ENCODE data around the gene TDG.

Gene TDG

DNA sequence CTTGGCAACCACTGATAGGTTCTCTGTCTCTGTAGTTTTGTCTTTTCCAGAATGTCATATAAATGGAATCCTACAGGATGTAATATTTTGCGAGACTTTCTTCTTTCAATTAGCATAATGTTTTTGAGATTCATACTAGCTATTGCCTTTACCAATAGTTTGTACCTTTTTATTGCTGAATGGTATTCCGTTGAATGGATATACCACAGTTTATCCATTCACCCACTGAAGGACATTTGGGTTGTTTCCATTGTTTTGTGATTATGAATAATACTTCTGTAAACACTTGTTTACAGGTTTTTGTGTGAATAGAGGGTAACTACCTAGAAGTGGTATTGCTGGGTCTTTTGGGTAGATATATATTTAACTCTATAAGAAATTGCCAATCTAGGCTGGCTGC, 58.0 kb downstream of the TDG start:
- no peak for TF ChIP-seq GATA3 (IDR thresholded peaks at IDR 0.05; ENCODE audit: low read depth, low read length)
- TF ChIP-seq GATA2 (IDR thresholded peaks at IDR 0.05; ENCODE audit: low read depth, low read length) = no peak

DNA sequence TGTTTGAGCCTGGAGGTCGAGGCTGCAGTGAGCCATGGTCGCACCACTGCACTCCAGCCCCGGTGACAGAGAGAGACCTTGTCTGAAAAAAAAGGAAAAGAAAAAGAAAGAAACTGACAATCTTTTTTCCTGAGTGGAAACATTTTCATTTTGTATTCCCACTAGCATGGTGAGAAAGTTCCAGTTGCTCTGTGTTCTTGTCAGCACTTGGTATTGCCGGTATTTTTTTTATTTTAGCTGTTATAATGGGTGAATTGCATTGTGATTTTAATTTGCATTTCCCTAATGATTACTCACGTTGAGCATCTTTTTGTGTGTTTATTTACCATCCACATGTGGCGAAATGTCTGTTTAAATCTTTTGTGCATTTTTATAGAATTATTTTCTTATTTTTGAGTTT, 58.7 kb downstream of the TDG start:
- TF ChIP-seq GATA2 (IDR thresholded peaks at IDR 0.05; ENCODE audit: low read depth, low read length) = no peak
- TF ChIP-seq GATA3 (IDR thresholded peaks at IDR 0.05; ENCODE audit: low read depth, low read length) = no peak

DNA sequence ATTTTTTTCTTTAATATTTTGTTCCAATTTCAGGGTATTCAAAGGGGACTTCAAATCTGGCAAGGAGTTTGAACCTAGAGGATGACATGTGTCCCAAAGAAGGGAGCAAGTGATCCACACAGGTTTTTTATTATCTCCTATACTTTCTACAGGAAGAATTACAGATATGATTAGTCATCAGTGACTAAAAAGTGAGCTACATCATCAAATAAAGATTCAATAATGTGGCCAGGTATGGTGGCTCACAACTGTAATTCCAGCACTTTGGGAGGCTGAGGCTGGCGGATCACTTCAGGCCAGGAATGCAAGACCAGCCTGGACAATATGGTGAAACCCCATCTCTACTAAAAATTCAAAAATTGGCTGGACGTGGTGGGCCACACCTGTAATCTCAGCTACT, 60.1 kb downstream of the TDG start:
- no peak for TF ChIP-seq GATA2 (IDR thresholded peaks at IDR 0.05; ENCODE audit: low read depth, low read length)

DNA sequence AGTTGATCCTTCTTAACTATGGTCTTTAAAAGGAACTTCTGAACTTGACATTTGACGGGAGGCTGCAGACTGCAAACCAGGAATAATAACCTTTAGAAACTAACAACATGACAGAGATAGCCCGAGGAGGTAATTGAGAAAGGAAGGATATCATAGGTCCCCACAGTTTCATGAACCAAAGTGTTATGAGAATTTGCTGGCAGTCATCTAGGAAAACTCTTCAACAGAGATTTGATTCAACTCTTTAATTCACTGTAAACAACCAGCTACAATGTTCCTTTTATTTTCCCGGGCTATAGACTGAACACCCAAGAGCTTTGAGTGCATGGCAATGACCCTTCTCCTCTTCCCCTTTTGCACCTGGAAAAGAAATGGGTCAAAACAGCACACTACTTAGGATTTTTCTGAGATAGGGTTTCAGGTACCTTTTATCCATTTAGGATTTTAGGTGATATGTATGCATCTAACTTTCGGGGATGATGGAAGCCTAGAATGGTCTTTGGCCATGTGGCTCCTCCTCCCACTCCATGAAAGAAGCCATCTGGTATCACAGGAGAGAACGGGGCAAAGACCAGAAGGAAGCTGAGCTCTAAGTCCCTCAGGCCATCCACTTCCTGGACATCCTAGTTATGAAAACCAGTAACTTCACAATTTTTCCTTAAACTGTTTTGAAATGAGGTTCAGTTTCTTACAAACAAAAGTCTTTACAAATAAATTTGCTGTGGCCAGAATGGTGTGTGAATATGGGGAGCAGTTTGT, 61.3 kb downstream of the TDG start:
- TF ChIP-seq GATA3 (IDR thresholded peaks at IDR 0.05; ENCODE audit: low read depth, low read length) (no peak), GATA2 (IDR thresholded peaks at IDR 0.05; ENCODE audit: low read depth, low read length) (no peak)
